Sigmoid colon (tissue), 7 donors: ENCODE results near the gene UNC5C. TPM values are rescaled to one million over a fixed set of nuclear protein-coding genes. Genes with fewer than 3 reads are reported as not detected.

Experiments used
- DNase-seq: peaks from one replicate; pipeline ENCODE4 v3.0.0-alpha.2; 2019
- H3K27ac ChIP-seq, 4 donors: fragments of 200-600 bp; sonication (generic); one replicate each; pipeline ENCODE4 v1.5.1; 2016 to 2019; ENCODE audit warnings: mild to moderate bottlenecking in 1 of 4
- H3K27me3 ChIP-seq, 3 donors: fragments of 200-600 bp; sonication (generic); one replicate each; pipeline ENCODE4 v1.5.1; 2019; ENCODE audit warnings: mild to moderate bottlenecking in 1 of 3
- H3K36me3 ChIP-seq, 4 donors: fragments of 200-600 bp; sonication (generic); one replicate each; pipeline ENCODE4 v1.5.1; 2016 to 2019
- H3K4me1 ChIP-seq, 4 donors: fragments of 200-600 bp; sonication (generic); one replicate each; pipeline ENCODE4 v1.5.1; 2017 to 2019
- H3K4me3 ChIP-seq, 4 donors: fragments of 200-600 bp; sonication (generic); one replicate each; pipeline ENCODE4 v1.5.1; 2017 to 2019; ENCODE audit warnings: mild to moderate bottlenecking in 2 of 4, moderate library complexity in 1 of 4
- H3K9me3 ChIP-seq, 4 donors: fragments of 200-600 bp in 3 of 4; sonication (generic) in 3 of 4; one replicate each; pipeline versions ENCODE4 v1.5.1 to v1.6.1; 2013 to 2019
- EP300 ChIP-seq, 4 donors: sonication (generic); formaldehyde crosslinking; IDR thresholded peaks; one replicate each; pipeline ENCODE4 v1.6.1; 2017; ENCODE audit warnings: antibody characterized with exemption in 4 of 4
- POLR2A ChIP-seq, 2 donors: fragments of 450-650 bp; IDR thresholded peaks; one replicate each; pipeline ENCODE4 v1.6.1; 2016; ENCODE audit warnings: antibody characterized with exemption in 2 of 2, mild to moderate bottlenecking in 2 of 2, moderate library complexity in 2 of 2
- POLR2AphosphoS5 ChIP-seq, 4 donors: sonication (generic); formaldehyde crosslinking; IDR thresholded peaks; one replicate each; pipeline ENCODE4 v1.6.1; 2017; ENCODE audit warnings: antibody characterized with exemption in 4 of 4
- WGBS, 2 donors: extraction: QIAGEN DNeasy Blood & Tissue Kit; methylation state at CpG; one replicate each; pipeline ENCODE4 v1.1.7; 2013; 5-methylcytosine and 5-hydroxymethylcytosine counted together
- intact Hi-C: fragments of 100-400 bp; cut with DNase I; formaldehyde crosslinking; loops from one replicate; pipeline ENCODE4 v1.15.1; 2023
- polyA plus RNA-seq, 3 donors: library from polyadenylated mRNA; stranded (reverse); fragments of 200-250 nt; gene quantifications; one replicate each; pipeline ENCODE4 v1.2.3, GENCODE V29; 2013
- total RNA-seq, 4 donors: library from RNA; depleted of rRNA; stranded (reverse); fragments of >200 nt; gene quantifications; one replicate each; pipeline ENCODE4 v1.1.0, GENCODE V29; 2016
- TF ChIP-seq, protein P1 (sequence below), 4 experiments: fragments of 450-650 bp in 3 of 4; fragments of 200-600 bp in 1 of 4; IDR thresholded peaks; one replicate each; pipeline ENCODE4 v1.5.1; 2016 to 2019; ENCODE audit warnings: antibody characterized with exemption in 4 of 4, mild to moderate bottlenecking in 3 of 4, moderate library complexity in 2 of 4
- donor health status: healthy with polysubstance abuse.
- donor health status: Bipolar disorder and iron deficiency.
- donor health status: healthy.

The UNC5C gene
- total and polyA plus RNA-seq, 7 donors, result 0.60 to 3.1 (median 1.4) TPM

GRCh38 chr4:95217197-95217596 lies 331.6 kb downstream of the UNC5C start:
- H3K4me3 ChIP-seq, result no peak overlapping the region
- H3K36me3 ChIP-seq, result no peaks in the 10 kb centered on the region
- H3K4me1 ChIP-seq, result no peaks in the 10 kb centered on the region
- TF ChIP-seq, protein P1, sequence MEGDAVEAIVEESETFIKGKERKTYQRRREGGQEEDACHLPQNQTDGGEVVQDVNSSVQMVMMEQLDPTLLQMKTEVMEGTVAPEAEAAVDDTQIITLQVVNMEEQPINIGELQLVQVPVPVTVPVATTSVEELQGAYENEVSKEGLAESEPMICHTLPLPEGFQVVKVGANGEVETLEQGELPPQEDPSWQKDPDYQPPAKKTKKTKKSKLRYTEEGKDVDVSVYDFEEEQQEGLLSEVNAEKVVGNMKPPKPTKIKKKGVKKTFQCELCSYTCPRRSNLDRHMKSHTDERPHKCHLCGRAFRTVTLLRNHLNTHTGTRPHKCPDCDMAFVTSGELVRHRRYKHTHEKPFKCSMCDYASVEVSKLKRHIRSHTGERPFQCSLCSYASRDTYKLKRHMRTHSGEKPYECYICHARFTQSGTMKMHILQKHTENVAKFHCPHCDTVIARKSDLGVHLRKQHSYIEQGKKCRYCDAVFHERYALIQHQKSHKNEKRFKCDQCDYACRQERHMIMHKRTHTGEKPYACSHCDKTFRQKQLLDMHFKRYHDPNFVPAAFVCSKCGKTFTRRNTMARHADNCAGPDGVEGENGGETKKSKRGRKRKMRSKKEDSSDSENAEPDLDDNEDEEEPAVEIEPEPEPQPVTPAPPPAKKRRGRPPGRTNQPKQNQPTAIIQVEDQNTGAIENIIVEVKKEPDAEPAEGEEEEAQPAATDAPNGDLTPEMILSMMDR (IDR thresholded peaks at IDR 0.05), result no peak
- TF ChIP-seq POLR2AphosphoS5 (IDR thresholded peaks at IDR 0.05) (no peak), EP300 (IDR thresholded peaks at IDR 0.05) (no peak), POLR2A (IDR thresholded peaks at IDR 0.05) (no peak)
- H3K27ac ChIP-seq, result no peak overlapping the region
- no peaks in the 10 kb centered on the region for H3K27me3 ChIP-seq
- 92 to 94% methylated on average over 2 of the region's 2 CpGs for WGBS, 2 donors
- no peak for DNase-seq
- H3K9me3 ChIP-seq, result no peaks in the 10 kb centered on the region
- intact Hi-C loops, result no loop called here

DNA sequence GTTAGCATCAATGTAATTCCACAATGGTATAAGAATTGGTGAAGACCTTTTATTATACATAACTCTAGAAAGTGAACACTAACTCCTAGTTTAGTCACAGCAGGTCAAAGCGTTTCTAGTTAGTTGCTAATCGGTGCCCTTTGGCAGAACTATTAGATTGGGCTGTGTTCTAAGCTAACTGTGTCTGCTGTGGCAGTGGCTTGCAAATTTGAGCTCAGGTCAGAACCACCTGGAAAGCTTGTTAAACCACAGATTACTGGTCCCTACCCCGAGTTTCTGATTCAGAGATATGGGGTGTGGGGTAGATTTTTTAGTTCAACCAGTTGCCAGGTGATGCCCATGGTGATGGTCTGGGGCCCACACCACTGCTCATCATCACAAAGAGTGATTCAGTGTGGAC lies 332.1 kb downstream of the UNC5C start:
- H3K27me3 ChIP-seq, result no peaks in the 10 kb centered on the region
- no peaks in the 10 kb centered on the region for H3K9me3 ChIP-seq
- H3K4me1 ChIP-seq, result no peaks in the 10 kb centered on the region
- WGBS, 2 donors, result 78 to 93% methylated on average over 3 of the region's 3 CpGs
- no peak overlapping the region for H3K4me3 ChIP-seq
- TF ChIP-seq EP300 (IDR thresholded peaks at IDR 0.05), result no peak
- no peak for TF ChIP-seq POLR2A (IDR thresholded peaks at IDR 0.05)
- no peak for TF ChIP-seq POLR2AphosphoS5 (IDR thresholded peaks at IDR 0.05)
- TF ChIP-seq, protein P1 (IDR thresholded peaks at IDR 0.05), result no peak
- H3K36me3 ChIP-seq, result no peaks in the 10 kb centered on the region
- no peak overlapping the region for H3K27ac ChIP-seq
- intact Hi-C loops, result no loop called here
- DNase-seq, result no peak

GRCh38 chr4:95215991-95216605 lies 332.7 kb downstream of the UNC5C start:
- no peaks in the 10 kb centered on the region for H3K4me1 ChIP-seq
- H3K27me3 ChIP-seq, result no peaks in the 10 kb centered on the region
- no peak overlapping the region for H3K4me3 ChIP-seq
- no peak overlapping the region for H3K27ac ChIP-seq
- DNase-seq, result no peak
- 78 to 92% methylated on average over 7 of the region's 7 CpGs for WGBS, 2 donors
- no peaks in the 10 kb centered on the region for H3K9me3 ChIP-seq
- TF ChIP-seq EP300 (IDR thresholded peaks at IDR 0.05), result no peak
- TF ChIP-seq POLR2AphosphoS5 (IDR thresholded peaks at IDR 0.05), result no peak
- TF ChIP-seq, protein P1 (IDR thresholded peaks at IDR 0.05), result no peak
- no peak for TF ChIP-seq POLR2A (IDR thresholded peaks at IDR 0.05)
- H3K36me3 ChIP-seq, result no peaks in the 10 kb centered on the region
- intact Hi-C loops, result no loop called here

DNA sequence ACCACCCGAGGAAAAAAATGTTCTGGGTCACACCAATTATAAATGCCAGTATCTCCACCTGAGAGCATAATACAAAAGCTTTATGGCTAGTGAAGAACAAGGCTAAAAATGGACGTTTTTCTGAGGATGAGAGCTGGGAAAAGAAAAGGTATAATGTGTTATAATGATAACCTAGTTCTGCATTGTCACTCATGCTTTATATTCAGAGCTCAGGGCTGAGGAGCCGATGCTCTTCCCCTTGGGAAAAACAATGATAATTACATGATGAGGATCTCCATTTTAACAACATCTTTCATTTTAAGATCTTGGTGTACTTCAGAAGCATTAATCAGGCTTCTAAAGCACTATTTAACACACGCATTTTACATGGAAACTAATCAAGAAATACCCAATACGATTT lies 333.7 kb downstream of the UNC5C start:
- TF ChIP-seq POLR2AphosphoS5 (IDR thresholded peaks at IDR 0.05) (no peak), EP300 (IDR thresholded peaks at IDR 0.05) (no peak), POLR2A (IDR thresholded peaks at IDR 0.05) (no peak)
- TF ChIP-seq, protein P1 (IDR thresholded peaks at IDR 0.05), result no peak
- intact Hi-C loops, result no loop called here
- Histone ChIP-seq H3K27me3 (no peaks in the 10 kb centered on the region), H3K4me1 (no peaks in the 10 kb centered on the region), H3K9me3 (no peaks in the 10 kb centered on the region), H3K4me3 (no peak overlapping the region), H3K27ac (no peak overlapping the region), H3K36me3 (no peaks in the 10 kb centered on the region)
- no peak for DNase-seq
- WGBS, 2 donors, result 76 to 83% methylated on average over 5 of the region's 5 CpGs

- TF ChIP-seq, protein P1 (IDR thresholded peaks at IDR 0.05), result no peak
- TF ChIP-seq POLR2A (IDR thresholded peaks at IDR 0.05), result no peak
- TF ChIP-seq POLR2AphosphoS5 (IDR thresholded peaks at IDR 0.05), result no peak
- TF ChIP-seq EP300 (IDR thresholded peaks at IDR 0.05), result no peak
- intact Hi-C loops, result no loop called here
- H3K36me3 ChIP-seq, result no peaks in the 10 kb centered on the region
Measured at GRCh38 chr4:95214408-95214807, 334.4 kb downstream of the UNC5C start.

More at GRCh38 chr4:95214408-95214807, 334.4 kb downstream of the UNC5C start:
- DNase-seq, result no peak
- Histone ChIP-seq H3K4me1 (no peaks in the 10 kb centered on the region), H3K27ac (no peak overlapping the region), H3K4me3 (no peak overlapping the region), H3K9me3 (no peaks in the 10 kb centered on the region), H3K27me3 (no peaks in the 10 kb centered on the region)
- WGBS, 2 donors, result 90 to 92% methylated on average over 5 of the region's 5 CpGs
